ENCODE measurements around the gene KXD1.
"Not testable (repeated sequence)": the region's sequence is repeated elsewhere in the genome, so short reads cannot be mapped to it uniquely, and the experiment has no call there.

KXD1 gene

DNA sequence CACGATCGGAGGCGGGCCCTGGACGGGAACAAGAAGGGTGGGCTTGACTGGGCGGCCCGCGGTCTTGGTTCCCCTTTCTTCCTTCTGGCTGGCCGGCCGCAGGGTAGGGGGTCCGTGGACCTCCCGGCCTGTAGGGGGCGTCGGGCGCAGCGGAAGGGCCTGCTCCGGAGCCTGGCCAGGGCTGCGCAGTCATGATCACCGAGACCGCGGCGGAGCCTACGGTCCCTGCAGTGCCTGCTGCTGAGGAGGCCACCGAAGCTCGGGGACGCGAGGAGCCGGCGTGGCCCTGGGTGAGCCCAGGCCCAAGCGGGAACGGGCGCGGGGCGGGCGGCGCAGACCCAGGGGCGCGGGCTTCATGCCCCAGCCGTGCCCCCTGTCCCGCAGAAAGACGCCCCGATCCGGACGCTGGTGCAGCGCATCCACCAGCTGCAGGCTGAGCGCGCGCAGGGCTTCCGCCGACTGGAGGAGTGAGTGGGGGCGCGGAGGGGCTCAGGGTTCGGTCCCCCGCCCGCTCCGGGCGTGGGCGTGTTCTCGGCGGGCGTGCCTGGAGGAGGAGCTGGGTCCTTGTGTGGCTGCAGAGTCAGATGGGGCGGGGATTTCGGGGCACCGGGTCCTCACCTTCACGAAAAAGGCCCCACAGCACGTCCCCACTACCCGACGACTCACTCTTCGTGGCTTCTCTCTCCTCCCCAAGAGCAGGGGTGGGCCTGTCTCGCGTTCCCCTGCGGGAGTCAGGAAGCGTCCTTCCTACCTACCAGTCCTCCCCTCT is 31.1 kb downstream of the KXD1 start, which contains the start of gene REX1BD:
REX1BD (plus strand) TSS at position 188 of the 769 bp plus-strand sequence; CDS start at position 192, 4 bp downstream.
- H3K27ac ChIP-seq, result peak within 1 kb of the TSS; percentile 73
- in situ Hi-C loops (cut with HindIII; ENCODE audit: low pct_ligation_motif_present, low sequenced_read_pairs), result loop anchor here (25.0 kb wide), 1 partner anchor 274 kb away; no protein-coding TSS in a partner anchor
- H3K4me3 ChIP-seq (ENCODE audit: low read depth, low read length), result peak within 1 kb of the TSS; percentile 71
- H3K36me3 ChIP-seq (replicated peaks), result peaks cover 6% of the 10 kb centered on the region
- no peaks in the 10 kb centered on the region for H3K27me3 ChIP-seq (replicated peaks)
- TF ChIP-seq, protein P1, sequence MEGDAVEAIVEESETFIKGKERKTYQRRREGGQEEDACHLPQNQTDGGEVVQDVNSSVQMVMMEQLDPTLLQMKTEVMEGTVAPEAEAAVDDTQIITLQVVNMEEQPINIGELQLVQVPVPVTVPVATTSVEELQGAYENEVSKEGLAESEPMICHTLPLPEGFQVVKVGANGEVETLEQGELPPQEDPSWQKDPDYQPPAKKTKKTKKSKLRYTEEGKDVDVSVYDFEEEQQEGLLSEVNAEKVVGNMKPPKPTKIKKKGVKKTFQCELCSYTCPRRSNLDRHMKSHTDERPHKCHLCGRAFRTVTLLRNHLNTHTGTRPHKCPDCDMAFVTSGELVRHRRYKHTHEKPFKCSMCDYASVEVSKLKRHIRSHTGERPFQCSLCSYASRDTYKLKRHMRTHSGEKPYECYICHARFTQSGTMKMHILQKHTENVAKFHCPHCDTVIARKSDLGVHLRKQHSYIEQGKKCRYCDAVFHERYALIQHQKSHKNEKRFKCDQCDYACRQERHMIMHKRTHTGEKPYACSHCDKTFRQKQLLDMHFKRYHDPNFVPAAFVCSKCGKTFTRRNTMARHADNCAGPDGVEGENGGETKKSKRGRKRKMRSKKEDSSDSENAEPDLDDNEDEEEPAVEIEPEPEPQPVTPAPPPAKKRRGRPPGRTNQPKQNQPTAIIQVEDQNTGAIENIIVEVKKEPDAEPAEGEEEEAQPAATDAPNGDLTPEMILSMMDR (IDR thresholded peaks at IDR 0.05; ENCODE audit: low read depth, low read length, missing control alignments), result peak; percentile 85
- peak; percentile 54 for DNase-seq

DNA sequence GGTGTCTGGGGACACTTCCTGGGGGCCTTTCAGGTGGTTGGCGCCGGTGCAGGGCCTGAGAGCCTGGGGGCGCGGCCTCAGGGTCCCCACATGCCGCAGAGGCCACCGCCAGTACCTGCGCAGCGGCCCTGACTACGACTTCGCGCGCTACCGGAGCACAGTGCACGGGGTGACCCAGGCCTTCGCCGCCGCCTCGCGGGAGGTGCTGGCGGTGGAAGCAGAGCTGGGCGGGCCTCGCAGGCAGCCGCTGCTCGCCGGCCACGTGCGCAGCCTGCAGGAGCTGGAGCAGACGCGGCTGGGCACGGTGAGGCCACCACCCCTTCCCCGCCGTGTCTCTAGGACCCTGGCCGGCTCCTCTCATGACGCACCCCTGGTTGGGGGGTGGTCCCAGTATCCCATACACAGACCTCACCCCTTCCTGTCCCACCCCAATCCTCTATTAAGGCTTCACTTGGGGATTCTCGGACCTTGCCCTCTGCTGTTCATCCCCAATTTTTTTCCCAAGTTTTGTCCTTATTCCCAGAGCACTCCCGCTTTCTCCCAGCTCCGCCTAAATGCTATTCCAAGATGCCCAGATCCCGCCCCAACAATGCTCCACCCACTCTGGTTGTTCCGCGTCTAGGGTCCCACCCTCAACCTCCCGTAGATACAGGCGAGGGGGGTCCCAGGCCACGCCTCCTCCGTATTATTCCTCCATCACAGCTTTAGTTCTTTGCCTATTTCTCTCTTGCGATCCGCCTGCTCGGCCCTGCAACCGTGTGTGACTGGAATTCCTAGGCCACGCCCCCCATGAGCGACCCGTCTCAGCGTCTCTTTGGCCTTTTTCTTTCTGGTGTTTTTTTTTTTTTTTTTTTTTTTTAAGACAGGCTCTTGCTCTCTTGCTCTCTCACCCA is 32.0 kb downstream of the KXD1 start:
- Histone ChIP-seq H3K27me3 (replicated peaks) (no peaks in the 10 kb centered on the region), H3K27ac (peak overlapping the region; percentile 73), H3K4me3 (ENCODE audit: low read depth, low read length) (peak overlapping the region; percentile 71), H3K36me3 (replicated peaks) (peaks cover 6% of the 10 kb centered on the region)
- in situ Hi-C loops (cut with HindIII; ENCODE audit: low pct_ligation_motif_present, low sequenced_read_pairs), result loop anchor here (25.0 kb wide), 1 partner anchor 273 kb away; no protein-coding TSS in a partner anchor
- DNase-seq, result peak; percentile 42
- TF ChIP-seq, protein P1 (IDR thresholded peaks at IDR 0.05; ENCODE audit: low read depth, low read length, missing control alignments), result no peak

DNA sequence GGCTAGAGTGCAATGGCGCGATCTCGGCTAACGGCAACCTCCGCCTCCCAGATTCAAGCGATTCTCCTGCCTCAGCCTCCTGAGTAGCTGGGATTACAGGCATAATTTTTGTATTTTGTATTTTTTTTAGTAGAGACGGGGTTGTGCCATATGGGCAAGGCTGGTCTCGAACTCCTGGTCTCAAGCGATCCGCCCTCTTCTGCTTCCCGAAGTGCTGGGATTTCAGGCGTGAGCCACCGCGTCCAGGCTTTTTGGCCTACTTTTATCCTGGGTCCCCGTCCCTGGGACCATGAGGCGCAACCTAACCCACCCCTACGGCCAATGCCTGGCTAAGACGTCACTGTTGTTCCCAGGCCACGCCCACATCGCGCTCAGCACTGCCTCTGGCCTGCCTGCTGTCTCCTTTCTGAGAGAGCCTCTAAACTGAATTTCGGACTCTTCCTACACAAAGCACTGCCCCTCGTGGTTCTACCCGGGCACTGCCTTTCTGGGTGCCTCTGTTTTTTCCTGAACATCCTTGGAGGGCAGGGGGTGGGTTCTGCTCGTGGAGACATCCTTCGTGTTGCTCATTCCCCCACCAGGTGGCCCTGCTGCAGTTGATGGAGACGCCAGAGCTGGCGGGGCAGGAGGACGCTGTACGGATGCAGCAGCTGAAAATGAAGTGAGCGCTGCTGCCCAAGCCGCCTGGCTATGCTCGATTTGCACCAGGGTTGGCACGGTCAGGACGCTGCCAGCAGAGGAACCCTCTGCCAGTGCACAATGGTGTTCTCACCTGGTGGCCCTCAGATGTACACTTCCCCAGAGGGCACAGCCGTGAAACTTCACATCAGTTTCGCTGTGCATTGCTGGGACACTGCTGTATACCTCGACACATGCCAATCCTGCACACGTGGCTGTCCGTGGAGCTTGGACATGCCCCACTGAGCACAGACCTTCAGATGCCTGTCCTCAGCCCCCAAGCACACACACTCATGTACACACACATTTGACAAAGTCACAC is 32.9 kb downstream of the KXD1 start:
- TF ChIP-seq, protein P1 (IDR thresholded peaks at IDR 0.05; ENCODE audit: low read depth, low read length, missing control alignments), result peak; percentile 68
- in situ Hi-C loops (cut with HindIII; ENCODE audit: low pct_ligation_motif_present, low sequenced_read_pairs), result loop anchor here (25.0 kb wide), 1 partner anchor 272 kb away; no protein-coding TSS in a partner anchor
- peak overlapping the region; percentile 71 for H3K4me3 ChIP-seq (ENCODE audit: low read depth, low read length)
- peaks cover 6% of the 10 kb centered on the region for H3K36me3 ChIP-seq (replicated peaks)
- DNase-seq, result peak; percentile 56
- no peaks in the 10 kb centered on the region for H3K27me3 ChIP-seq (replicated peaks)
- no peak overlapping the region for H3K27ac ChIP-seq

DNA sequence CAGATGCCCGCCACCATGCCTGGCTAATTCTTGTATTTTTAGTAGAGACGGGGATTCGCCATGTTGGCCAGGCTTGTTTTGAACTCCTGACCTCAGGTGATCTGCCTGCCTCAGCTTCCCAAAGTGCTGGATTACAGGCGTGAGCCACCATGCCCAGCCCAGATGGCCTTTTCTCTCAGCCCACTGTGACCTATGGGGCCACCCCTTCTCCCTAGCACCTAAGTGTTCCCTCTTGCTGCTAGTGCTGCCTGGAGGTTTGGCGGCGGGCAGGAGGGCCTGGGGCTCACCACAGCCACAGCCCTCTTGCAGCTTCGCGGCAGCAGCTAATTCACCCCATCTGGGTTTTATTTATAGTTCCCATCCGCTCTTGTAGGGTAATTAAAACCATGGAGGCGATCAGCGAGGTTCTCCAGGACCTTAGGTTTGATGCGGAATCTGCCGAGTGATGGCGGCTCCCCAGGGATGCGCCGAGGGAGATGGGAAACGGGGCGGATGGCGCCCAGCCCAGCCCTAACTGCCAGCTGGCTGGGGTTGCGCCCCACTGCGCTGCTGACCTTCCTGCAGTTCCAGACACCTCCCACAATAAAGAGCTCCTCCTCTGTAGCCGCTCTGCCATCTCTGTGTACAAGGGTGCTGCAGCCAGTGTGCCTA is 34.2 kb downstream of the KXD1 start:
- Histone ChIP-seq H3K27ac (no peak overlapping the region), H3K4me3 (ENCODE audit: low read depth, low read length) (no peak overlapping the region), H3K36me3 (replicated peaks) (peaks cover 6% of the 10 kb centered on the region), H3K27me3 (replicated peaks) (no peaks in the 10 kb centered on the region)
- in situ Hi-C loops (cut with HindIII; ENCODE audit: low pct_ligation_motif_present, low sequenced_read_pairs), result loop anchor here (25.0 kb wide), 1 partner anchor 270 kb away; no protein-coding TSS in a partner anchor
- TF ChIP-seq, protein P1 (IDR thresholded peaks at IDR 0.05; ENCODE audit: low read depth, low read length, missing control alignments), result no peak
- no peak for DNase-seq

DNA sequence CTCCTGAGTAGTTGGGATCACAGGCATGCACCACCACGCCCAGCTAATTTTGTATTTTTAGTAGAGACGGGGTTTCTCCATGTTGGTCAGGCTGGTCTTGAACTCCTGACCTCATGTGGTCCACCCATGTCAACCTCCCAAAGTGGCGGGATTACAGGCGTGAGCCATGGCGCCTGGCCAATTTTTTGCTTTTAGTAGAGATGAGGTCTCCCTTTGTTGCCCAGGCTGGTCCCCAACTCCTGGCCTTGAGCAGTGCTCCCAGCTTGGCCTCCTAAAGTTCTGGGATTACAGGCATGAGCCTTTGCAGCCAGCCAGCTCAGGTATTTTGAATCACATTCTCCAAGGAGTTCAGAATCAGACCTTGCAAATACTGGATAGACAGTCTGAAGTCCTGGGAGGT is 35.1 kb downstream of the KXD1 start:
- DNase-seq; H3K27me3 ChIP-seq (replicated peaks); H3K36me3 ChIP-seq (replicated peaks); H3K27ac ChIP-seq; H3K4me3 ChIP-seq (ENCODE audit: low read depth, low read length): not testable (repeated sequence)
- in situ Hi-C loops (cut with HindIII; ENCODE audit: low pct_ligation_motif_present, low sequenced_read_pairs), result loop anchor here (25.0 kb wide), 1 partner anchor 270 kb away; no protein-coding TSS in a partner anchor

All from brain microvascular endothelial cell (primary cell).